ENCODE results near the gene RNU2-1.
"Not testable (repeated sequence)": the region's sequence is repeated elsewhere in the genome, so short reads cannot be mapped to it uniquely, and the experiment has no call there.

Gene RNU2-1
- total RNA-seq: 0 reads per million in 17 experiments

GRCh38 chr17:43233877-43234276 lies at the start of gene RNU2-1:
Gene RNU2-1 (minus strand): TSS chr17:43233977.
- DNase-seq: not testable (repeated sequence)

- DNase-seq: not testable (repeated sequence)
Observed at GRCh38 chr17:43272914-43273313, 39.1 kb upstream of the RNU2-1 start.

DNA sequence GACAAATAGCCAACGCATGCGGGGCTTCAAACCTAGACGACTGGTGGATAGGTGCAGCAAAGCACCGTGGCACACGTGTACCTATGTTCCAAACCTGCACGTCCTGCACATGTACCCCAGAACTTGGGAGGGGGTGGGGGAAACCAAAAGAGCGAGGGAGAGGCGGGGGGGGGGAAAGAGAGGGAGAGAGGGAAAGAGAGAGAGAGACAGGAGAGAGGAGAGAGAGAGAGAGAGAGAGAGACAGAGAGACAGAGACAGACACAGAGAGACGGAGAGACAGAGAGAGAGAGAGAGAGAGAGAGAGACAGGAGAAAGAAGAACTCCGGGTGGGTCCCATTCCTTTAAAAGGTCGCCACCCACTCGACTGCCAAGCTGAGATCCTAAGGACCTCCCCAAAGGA lies 38.7 kb upstream of the RNU2-1 start:
- DNase-seq: not testable (repeated sequence)

GRCh38 chr17:43270552-43271504 lies 37.1 kb upstream of the RNU2-1 start:
- DNase-seq: not testable (repeated sequence)

DNA sequence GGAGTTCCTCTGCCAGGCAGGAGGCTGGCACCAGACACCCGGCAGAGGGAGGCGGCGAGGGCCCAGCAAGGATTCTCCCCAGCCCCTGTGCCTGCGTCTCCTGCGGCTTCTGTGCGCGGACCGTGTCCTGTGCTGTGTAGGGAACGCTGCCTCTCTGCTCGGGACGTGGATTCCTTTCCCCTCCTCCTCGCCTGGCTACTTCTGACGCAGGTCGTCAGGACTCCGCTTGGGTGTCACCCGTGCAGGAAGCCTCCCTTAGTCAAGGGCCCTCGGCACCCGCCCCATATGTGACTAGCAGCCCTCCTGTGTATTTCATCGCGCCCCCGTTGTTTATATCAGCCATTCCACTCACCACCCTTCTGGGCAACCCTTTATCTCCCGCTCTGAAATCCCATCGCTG lies 12.7 kb upstream of the RNU2-1 start:
- DNase-seq: not testable (repeated sequence)

GRCh38 chr17:43240596-43241352 lies 7.0 kb upstream of the RNU2-1 start:
- DNase-seq: not testable (repeated sequence)

DNA sequence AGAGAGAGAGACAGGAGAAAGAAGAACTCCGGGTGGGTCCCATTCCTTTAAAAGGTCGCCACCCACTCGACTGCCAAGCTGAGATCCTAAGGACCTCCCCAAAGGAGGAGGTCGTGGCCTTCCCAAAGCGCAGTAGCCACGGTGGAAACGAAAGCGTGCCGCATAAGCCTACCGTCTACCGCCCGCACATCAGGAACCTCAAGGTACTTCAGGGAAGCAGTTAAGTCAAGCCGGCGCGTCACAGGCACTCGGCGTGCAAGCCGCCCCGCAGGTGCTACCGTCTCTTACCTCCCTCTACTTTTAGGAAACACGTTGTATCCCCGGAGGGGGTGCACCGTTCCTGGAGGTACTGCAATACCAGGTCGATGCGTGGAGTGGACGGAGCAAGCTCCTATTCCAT lies 5.8 kb upstream of the RNU2-1 start:
- DNase-seq: not testable (repeated sequence)

- not testable (repeated sequence) for DNase-seq
Observed at GRCh38 chr17:43233263-43233662, 514 bp downstream of the RNU2-1 start.

DNA sequence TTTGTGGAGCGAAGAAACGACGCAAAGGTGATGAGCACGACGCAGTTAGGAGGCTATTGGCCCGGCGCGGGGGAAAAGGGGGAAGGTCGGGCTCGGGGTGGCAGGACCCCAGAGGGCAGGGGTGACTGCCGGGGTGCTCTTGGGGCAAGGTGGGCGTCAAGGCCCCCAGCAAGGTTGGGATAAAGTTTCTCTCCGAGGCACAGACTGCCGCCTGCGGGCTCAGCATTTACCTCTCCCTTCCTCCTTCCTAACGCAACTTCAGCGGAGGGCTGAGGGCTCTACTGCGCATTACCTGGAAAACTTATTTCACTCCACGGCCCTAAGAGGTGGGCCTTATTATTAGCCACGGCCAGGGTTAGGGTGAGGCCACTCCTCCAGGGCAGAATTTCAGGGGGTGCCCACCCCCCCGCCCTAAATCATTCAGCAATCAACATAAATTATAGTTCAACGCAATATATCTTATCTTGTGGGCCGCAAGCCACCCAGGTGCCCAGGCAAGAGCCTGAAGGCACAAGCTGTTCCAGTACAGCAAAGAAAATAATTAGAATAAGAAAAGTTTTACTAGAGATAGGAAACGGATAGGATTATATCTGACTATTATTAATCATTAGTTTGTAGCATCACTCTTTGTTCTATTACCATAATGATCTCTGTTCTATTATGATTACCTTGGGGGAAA lies 1.6 kb downstream of the RNU2-1 start:
- not testable (repeated sequence) for DNase-seq

GRCh38 chr17:43231205-43232020 lies 2.4 kb downstream of the RNU2-1 start:
- DNase-seq: not testable (repeated sequence)

DNA sequence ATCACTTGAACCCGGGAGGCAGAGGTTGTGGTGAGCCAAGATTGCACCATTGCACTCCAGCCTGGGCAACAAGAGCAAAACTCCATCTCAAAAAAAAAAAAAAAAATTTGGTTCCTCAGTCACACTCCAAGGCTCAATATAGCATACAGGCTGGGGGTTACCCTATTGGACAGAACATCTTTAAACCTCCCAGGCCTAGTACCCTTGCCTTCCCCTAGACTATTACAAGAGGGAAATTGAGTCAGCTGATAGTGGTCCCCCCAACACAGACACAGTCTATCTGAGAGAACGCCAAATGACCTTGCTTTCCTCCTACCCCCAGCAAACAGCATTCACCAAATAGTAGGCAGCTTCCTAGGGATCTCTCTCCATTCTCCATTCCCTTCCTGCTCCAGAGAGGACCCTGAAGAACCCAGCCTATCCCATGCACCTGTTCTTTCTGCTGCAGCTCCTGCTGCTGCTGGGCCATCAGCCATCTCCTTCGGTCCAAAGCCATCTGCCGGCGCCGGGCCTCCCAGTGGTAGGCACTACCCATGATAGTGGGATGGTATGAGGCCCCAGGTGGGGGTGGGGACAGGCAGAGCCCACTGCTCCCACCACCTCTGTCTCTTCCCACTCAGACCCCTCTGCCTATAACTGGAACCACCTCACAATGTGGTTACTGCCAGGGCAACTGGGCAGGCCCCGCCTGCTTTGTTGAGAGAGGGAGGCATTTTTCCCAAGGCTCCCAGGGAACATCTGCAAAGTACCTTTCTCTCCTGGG lies 5.6 kb downstream of the RNU2-1 start, which contains the start of gene CCDC200:
TSS of gene CCDC200 (minus strand) at position 604 of the 763 bp plus-strand sequence. CDS start at position 535, 69 bp downstream.
- not testable (repeated sequence) for DNase-seq

- DNase-seq: no peak
Observed at GRCh38 chr17:43226393-43226792, 7.4 kb downstream of the RNU2-1 start.

GRCh38 chr17:43224146-43224705 lies 9.6 kb downstream of the RNU2-1 start:
- DNase-seq: no peak

GRCh38 chr17:43220511-43221125 lies 13.2 kb downstream of the RNU2-1 start:
- no peak for DNase-seq

GRCh38 chr17:43219746-43220380 lies 13.9 kb downstream of the RNU2-1 start:
- no peak for DNase-seq

DNA sequence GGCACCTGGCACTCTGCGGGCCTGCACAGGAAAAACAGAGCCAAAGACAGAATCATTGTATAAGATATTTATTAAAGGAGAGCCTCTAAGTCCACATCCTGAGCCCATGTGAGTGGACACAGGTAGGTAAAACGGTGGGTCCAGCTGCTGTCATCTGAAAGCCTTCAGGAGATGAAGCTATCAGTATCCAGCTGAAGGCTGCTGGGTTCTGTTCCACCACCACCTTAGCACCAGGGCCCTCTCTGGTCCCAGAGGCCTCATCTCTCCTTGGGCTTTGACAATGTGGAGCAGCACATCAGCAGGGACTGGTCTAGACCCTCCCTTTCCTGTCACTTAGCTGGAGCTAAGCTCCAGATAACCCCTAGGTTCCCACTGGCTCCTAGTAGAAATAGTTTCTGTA lies 14.8 kb downstream of the RNU2-1 start:
- DNase-seq: no peak

- DNase-seq: no peak
Observed at GRCh38 chr17:43217614-43218087, 16.1 kb downstream of the RNU2-1 start.

GRCh38 chr17:43216762-43217613 lies 16.8 kb downstream of the RNU2-1 start:
- no peak for DNase-seq

All from suppressor macrophage (primary cell).